NCI-H1048 (cell line): ENCODE measurements around the gene SYPL2.

ENCODE experiments used
- DNase-seq: peaks from one replicate; lab custom pipeline; 2025; lab: John Stamatoyannopoulos, UW

SYPL2 gene

DNA sequence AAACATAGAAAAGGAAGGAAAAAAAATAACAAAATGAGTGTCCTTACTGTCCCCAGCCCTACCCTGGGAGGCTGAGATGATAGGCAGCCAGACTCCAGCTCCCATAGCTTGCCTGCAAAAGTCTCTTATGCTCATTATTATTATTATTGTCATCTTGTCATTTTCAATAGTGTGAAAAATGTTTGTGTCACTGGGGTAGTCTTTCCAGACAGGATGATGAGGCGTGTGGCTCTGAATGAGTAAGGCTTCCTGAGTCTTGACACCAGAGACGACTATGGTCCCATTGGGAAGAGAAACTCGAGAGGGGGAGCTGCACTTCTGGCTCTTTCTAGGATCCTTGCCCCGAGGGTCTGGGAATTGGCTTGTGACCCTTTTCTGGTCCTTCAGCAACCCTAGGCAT, 26.4 kb downstream of the SYPL2 start:
- DNase-seq = no peak

DNA sequence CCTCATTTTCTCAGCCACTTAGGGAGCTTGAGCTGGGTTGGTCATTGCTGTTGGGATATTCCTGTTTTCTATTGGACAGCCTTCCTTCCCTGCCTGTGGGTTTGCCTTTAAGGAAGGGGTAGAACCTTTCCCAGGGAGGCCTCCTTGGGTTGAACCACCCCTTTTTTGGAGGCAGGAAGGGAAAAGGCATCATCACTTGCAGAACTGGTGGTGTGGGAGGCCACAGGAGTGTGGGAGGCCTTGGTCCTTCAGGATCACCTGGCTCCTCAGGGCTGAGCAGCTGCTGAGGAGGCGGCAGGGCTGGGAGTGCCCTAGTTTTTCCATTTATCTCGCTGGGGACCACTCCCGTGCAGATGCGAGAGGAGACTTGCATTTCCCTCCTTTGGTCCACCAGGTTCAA, 26.9 kb downstream of the SYPL2 start:
- DNase-seq = no peak

DNA sequence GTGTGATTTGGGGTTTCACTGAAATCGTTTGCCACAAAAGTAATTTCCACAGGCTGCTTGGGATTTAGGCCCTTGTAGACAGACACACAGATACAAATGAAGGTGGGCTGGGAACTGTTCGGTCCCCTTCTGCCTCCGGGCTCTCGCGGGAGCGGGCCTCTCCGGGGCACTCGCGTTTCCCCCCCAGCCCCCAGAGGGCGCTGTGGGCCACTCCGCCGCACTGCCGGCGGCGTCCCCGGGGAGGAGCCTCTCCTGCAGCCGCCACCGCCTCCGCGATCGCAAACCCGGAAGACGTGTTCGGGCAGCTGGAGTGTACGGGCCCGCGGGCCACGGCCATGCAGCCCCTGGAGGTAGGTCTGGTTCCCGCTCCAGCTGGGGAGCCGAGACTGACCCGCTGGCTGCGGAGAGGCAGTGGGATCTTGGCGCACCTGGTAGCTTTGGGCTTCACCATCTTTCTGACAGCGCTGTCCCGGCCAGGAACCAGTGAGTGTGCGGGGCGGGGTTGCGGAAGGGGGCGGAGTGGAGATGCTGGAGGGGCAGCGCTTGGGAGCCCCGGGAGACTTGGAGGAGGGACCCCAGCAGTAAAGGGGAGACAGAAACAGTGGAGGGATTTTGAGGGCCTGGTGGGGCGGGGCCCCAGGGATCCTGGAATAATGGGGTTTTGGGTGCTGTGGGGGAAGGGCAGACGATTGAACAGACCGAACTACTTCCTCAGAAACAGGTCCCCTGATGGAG, 27.6 kb downstream of the SYPL2 start, which contains the start of gene CYB561D1:
Gene CYB561D1, plus strand, starts transcription at position 290 of the 735 bp plus-strand sequence. Its CDS starts 46 bp downstream, at position 336.
- peak; percentile 49 for DNase-seq

DNA sequence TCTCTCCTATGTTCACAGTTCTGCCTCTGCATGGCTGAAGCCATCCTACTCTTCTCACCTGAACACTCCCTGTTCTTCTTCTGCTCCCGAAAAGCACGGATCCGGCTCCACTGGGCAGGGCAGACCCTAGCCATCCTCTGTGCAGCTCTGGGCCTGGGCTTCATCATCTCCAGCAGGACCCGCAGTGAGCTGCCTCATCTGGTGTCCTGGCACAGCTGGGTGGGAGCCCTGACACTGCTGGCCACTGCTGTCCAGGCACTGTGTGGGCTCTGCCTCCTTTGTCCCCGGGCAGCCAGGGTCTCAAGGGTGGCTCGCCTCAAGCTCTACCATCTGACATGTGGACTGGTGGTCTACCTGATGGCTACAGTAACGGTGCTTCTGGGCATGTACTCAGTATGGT, 29.4 kb downstream of the SYPL2 start:
- DNase-seq = no peak

DNA sequence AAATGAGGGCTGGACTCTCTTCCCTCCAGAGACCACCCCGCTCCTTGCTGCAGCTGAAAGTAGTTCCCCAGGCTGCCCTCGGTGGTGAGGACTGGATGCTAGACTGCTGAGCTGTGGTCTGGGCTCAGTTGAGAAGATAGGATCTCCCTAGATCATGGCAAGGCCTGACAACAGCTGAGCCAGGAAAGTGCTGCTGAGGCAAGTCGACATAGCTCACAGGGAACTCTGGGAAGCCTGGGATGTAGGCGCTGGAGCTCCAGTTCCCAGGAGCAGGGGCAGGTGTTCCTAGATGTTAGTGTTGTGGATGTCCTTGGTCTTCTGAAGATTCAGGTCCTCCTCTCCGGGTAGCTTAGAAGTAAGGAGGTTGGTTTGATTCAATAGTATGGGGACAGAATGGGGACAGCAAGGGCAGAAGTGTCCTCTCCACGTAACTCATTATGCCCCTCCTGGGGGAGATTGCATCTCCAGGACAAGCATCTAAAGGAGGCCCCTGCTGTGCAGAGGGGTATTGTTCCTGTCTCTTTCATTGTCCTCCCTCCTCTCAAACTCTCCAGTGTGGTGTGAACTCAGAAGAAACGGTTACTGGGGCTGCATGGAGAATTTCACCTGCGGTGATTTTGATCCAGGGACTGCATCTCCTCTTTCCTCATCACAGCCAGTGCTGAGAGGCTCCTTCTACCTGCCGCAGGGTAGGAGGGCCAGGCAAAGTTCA, 31.3 kb downstream of the SYPL2 start:
- no peak for DNase-seq

DNA sequence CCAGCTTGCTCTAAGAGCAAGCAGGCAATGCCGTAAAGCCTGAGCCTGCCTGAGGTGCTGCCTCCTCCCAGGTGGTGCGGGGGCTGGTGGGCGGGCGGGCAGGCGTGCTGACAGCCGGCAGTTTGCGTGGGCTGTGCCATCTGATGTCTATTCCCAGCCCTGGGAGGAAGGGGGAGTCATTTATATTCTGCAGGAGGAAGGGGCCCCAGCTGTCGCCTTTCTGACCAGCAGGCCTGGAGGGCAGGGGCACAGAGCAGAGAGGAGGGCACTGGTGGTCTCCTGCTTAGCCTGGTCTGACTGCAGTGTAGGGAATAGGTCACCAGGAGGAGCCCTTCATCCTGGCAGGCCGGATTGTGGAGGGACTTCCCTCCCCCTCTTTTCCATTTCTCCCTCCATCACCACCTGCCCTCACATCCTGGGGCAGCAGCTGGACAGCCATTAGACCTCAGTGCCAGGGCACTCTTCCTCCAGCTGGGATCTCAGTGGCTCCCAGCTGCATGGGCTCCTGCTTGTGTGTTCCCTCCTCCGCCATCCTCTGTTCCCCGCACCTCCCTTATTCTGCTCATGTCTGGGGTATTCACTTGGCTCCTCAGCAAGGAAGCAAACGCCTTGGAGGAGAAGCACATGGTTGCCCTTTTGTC, 31.9 kb downstream of the SYPL2 start:
- DNase-seq = no peak

- no peak for DNase-seq
Measured at GRCh38 chr1:109499081-109499480, 32.7 kb downstream of the SYPL2 start.

- DNase-seq = no peak
Measured at GRCh38 chr1:109499661-109500536, 33.6 kb downstream of the SYPL2 start.

DNA sequence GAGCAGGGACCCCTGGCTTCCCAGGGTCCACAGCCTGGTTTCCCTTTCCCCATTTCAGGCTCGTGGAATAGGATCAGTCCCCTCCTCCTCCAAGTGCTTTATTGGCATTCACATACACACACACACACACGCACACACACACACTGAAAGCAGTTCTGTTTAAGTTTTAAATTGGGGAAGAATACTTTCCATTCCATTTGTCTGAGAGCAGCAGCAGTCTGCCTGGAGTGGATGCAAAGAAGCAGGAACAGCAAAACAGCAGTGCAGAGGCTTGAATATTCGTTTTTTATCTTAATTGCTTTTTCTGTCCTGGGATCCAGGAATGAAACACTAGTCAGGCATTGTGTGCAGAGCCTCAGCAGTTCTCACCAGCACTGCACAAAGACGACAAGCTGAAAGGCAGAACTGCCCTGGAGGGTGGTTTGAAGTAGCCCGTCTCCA, 34.6 kb downstream of the SYPL2 start:
- no peak for DNase-seq

GRCh38 chr1:109501644-109502363, 35.5 kb downstream of the SYPL2 start:
- no peak for DNase-seq

GRCh38 chr1:109502364-109502851, 36.1 kb downstream of the SYPL2 start:
- DNase-seq = no peak

GRCh38 chr1:109503935-109504334, 37.6 kb downstream of the SYPL2 start:
- no peak for DNase-seq

DNA sequence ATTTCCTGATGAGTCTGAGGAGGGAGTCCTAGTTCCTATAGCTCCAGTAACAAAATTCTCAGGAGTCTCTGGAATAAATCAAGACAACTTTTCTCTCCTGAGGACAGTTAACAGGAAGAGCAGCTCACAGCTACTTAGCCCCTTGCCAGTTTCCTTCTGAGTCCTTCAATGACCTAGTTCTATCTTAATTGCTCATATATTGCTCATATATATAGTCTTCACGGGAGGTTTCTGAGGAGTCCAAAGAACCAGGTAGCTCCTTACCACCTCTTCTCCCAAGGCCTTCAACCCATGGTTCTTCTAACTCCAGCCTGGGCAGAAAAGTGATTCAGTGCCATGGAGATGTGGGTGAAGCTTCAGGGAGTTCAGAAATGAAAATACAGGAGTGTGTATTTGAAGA, 38.6 kb downstream of the SYPL2 start:
- no peak for DNase-seq

DNA sequence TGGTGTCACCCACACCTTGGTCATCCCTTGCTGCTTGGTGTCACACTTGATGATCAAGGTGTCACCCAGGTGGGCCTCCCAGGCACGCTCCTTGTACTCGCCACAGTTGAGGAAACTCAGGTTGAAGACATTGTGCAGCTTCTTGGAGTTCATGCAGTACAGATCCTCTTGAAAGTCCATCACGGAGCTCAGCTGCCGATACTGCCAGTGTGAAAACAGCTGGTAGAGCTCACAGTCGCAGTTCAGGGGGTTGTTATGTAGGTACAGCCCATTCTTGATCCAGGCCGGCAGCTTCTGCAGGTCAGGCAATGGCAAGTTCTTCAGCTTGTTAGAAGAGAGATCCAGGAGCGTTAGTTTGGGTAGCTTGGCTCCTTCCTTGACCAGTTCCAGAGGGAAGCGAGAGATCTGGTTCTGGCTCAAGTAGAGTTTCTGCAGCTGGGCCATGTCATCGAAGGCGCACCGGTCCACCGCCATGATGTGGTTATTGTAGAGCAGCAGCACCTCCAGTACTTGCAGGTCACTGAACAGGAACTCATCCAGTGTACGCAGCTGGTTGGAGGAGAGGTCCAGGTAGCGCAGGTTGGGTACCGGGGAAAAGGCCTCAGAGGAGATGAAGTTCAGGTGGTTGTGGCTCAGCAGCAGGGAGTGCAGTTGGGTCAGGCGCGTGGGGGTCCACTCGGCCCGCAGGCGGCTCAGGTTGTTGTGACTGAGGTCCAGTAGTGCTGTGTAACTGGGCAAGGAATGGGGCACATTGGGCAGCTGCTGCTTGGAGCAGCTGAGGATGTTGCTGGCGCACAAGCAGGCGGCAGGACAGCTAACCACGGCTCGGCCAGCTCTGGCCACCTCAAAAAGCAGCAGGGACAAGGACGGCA, 41.9 kb downstream of the SYPL2 start:
- DNase-seq = no peak

DNA sequence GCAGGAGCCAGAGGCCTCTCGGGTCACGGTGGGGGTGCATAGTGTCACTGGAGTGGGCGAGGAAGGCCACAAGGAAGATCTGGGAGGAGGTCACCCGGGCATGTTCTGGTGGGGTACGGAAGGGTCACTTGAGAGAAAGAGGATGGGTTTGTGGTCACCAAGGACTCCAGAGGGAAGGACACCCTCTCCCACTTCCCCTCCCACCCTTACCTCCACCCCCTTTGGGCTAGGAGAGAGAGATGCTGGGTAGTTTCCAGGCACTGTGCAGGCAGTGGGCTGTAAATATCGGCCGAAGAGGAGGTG, 42.5 kb downstream of the SYPL2 start:
- DNase-seq = no peak

- DNase-seq = no peak
Measured at GRCh38 chr1:109509176-109510134, 43.1 kb downstream of the SYPL2 start, which contains the start of gene AMIGO1. Gene AMIGO1 (minus strand): TSS chr1:109509727. CDS start chr1:109508912, 815 bp downstream.

- no peak for DNase-seq
Measured at GRCh38 chr1:109513110-109513710, 46.9 kb downstream of the SYPL2 start.

DNA sequence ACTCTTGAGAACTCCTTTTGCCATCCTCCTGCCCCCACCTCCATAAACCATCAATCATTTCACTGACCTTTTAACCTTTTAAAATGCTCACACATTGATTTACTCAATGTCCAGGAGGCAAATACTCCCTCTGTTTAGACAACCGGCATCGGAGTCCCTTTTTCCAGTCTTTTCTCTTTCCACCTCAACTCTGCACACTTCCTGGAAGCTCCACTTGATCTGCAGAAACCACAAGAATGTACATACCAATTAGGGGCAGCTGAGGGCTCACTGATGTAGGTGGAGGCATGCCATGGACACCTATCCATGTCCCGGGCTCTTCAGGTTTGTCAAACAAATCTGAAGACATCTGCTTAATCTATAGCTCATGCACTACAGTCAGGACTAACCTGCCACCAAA, 48.5 kb downstream of the SYPL2 start:
- DNase-seq = no peak

- DNase-seq = no peak
Measured at GRCh38 chr1:109516872-109517271, 50.5 kb downstream of the SYPL2 start.
